LNCAP (cell line): ENCODE results near the gene WEE1.

Experiments
- TF ChIP-seq, protein P1 (sequence below): fragments of 450-650 bp; IDR thresholded peaks from 2 replicates; pipeline ENCODE4 v1.5.1; 2017; ENCODE audit warnings: mild to moderate bottlenecking

Gene WEE1

DNA sequence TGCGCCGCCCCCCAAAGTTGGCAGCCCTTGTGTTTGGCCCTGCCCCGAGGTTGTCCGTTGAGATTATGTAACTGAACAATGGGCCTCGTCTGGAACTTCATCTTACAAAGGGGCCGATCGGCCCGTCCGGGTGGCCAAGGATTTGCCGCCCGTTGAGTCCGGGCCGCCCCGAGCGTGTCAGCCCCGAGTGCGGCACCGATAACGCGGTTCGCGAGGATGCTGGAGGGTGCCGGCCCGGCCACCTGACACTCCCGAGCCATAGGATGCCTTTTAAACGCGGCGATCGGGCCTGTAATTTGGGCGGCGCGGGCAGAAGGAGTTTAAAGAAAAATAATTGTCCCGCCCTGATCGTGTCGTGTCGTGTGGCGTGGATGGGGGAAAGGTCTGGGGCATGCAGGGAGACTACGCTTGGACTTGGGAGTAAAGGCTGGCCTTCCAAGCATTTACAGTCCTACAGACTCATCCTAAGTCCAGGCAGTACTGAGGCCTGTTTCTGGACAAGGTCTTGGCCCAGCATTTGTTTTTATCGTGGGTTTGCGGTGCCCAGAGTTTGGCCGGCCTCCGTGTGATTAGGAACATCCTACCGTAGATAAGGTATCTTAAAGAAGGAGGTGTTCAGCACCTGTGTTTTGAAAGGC lies 1.3 kb downstream of the WEE1 start:
- TF ChIP-seq, protein P1, sequence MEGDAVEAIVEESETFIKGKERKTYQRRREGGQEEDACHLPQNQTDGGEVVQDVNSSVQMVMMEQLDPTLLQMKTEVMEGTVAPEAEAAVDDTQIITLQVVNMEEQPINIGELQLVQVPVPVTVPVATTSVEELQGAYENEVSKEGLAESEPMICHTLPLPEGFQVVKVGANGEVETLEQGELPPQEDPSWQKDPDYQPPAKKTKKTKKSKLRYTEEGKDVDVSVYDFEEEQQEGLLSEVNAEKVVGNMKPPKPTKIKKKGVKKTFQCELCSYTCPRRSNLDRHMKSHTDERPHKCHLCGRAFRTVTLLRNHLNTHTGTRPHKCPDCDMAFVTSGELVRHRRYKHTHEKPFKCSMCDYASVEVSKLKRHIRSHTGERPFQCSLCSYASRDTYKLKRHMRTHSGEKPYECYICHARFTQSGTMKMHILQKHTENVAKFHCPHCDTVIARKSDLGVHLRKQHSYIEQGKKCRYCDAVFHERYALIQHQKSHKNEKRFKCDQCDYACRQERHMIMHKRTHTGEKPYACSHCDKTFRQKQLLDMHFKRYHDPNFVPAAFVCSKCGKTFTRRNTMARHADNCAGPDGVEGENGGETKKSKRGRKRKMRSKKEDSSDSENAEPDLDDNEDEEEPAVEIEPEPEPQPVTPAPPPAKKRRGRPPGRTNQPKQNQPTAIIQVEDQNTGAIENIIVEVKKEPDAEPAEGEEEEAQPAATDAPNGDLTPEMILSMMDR, result no peak

DNA sequence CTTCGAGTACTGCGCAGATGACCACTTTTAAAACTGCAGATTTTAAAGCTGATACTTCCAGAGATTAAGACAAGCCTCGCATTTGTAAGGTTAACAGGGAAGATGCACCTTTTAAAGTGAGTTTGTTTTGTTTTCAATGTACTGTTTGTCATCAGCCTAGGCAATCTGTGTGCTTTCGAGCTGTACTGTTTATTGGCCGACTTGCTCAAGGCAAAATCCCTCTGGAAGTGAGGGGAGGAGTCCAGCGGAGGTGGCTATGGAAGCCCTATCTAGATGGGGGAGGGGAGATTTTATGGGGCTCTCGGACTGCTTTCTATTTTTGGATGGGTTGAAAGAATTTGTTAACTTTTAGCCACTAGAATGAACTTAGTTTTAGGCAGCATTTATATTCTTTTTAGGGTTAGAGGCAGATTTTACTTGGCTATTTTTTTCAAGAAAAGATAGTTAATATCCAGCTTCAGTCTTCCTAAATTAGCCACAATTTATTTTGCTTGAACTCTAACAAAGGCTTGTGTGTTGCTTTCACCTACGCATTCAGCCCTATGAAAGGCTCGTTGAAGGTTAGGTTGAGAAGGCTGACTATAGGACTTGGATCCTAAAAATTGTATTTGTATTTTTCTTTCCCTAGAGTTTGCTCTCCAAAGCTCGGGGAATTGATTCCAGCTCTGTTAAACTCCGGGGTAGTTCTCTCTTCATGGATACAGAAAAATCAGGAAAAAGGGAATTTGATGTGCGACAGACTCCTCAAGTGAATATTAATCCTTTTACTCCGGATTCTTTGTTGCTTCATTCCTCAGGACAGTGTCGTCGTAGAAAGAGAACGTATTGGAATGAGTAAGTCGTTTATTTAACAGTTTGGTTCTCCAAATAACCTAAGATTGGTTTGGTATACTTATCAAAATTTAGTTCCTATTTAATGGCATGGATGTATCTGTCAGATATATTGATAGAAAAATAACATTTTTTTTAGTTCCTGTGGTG lies 2.1 kb downstream of the WEE1 start:
- TF ChIP-seq, protein P1, result no peak

DNA sequence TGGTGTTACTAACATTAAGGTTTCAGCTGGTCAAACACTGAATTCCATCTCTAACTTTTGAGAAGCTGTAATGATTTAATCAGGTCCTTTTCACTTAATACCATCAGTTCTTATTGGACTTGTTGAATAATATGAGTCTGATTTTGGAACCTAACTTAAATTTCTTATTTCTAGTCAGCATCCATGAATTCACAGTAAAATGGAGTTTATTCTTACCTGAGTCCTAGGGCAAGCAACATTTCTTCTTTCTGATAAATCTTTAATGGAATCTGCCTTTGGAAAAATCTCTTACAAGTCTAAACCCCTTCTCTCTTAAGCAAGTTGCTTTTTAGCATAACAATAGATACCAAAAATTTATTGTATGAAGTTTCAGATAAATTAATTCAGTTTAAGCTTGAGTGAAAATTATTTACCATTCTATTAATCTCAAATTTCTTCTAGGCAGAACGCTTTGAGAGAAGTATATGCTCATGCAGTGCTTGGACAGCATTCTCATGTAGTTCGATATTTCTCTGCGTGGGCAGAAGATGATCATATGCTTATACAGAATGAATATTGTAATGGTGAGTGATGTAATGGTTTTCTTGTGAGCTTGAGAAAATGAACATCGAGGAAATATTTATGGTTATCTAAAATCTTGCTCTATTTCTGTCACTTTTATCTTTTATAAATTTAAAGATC lies 3.4 kb downstream of the WEE1 start:
- TF ChIP-seq, protein P1, result no peak

DNA sequence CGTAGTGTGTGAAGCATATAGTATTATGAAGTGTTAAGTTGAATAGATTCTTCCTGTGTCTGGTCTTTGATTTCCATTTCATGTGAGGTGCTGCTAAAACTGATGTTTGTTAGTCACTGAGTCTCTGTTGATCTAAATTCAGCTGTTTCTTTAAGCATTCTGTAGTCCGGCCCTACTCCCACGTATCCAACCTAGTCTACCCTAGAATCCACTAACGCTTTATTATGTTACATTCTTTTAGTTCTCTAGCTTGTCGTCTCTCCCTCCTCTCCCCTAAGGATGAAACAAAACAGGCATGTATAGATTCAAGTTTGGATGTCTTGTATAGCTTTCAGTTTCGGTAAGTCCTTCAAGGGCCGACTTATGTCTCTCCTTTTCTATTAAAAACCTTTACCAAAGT lies 4.1 kb downstream of the WEE1 start:
- TF ChIP-seq, protein P1, result no peak

DNA sequence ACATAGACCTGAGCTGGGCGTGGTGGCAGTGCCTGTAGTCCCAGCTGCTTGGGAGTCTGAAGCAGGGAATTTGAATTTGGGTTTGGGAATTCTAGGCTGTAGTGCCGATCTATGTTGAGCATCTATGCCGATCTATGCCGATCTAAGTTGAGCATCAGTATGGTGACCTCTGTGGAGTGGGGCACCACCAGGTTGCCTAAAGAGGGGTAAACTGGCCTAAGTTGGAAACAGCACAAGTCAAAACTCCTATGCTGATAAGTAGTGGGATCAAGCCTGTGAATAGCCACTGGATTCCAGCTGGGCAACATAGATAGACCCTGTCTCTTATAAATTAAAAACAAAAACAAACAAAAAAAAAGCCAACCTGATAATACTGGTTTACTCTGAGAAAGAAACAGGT lies 7.4 kb downstream of the WEE1 start:
- TF ChIP-seq, protein P1, result no peak

DNA sequence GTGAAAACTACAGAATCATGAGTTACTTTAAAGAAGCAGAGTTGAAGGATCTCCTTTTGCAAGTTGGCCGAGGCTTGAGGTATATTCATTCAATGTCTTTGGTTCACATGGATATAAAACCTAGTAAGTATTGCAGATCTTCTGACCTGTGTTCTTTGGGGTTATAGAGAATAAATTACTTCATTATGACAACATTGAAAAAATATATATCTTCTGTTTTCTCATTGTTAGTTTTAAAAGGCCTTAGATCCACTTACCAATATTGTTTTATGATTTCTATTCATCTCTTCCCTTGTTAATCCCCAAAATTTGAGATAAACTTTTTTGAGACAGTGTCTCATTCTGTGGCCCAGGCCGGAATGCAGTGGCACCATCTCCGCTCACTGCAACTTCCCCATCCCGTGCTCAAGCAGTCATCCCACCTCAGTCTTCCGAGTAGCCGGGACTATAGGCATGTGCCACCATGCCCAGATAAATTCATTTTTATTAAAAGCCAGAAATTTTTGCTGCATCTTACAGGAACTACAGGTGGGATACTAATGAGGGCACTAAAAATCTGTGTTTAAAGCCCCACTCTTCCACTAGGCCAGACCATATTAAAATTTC lies 8.2 kb downstream of the WEE1 start:
- TF ChIP-seq, protein P1, result no peak

DNA sequence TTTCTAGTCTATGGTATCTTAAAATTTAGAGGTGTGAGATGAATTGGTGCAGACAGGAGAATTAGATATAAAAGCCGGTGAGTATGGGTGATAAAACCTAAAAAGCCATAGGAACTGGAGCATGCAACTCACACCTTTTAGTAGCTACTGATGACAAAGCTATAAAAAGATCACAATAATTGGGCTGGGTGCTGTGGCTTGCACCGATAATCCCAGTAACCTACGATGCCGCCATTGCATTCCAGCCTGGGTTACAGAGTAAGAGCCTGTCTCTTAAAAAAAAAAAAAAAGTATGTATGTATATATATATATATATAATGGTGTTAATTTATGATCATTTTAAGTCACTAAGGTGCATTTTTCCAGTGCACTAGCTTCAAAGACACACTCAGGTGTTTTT lies 17.2 kb downstream of the WEE1 start:
- TF ChIP-seq, protein P1, result no peak
